K562 (cell line): ENCODE data around the gene PPP1R9A. TPM values are rescaled to one million over a fixed set of nuclear protein-coding genes. Genes with fewer than 3 reads are reported as not detected.

Experiments used
- ATAC-seq: fragments of 200-7000 bp; cut with Tn5 transposase; 3 replicates; pipeline ENCODE4 v1.9.1; 2020; ENCODE audit warnings: moderate library complexity
- BruUV-seq: library from RNA; stranded (reverse); fragments of 400-500 nt; replicated peaks from 2 replicates; lab custom pipeline; 2021; lab: Mats Ljungman, UMichigan
- CTCF ChIA-PET: fragments of 300-600 bp; formaldehyde crosslinking; extraction: SDS; loops from one replicate; lab custom pipeline; 2021; ENCODE audit warnings: low intra/inter-chr PET ratio; lab: Yijun Ruan, JAX
- POLR2A ChIA-PET: fragments of 300-600, 350-650 bp; sonication (Branson Sonifier 250); formaldehyde crosslinking; extraction: SDS; loops from one replicate; lab custom pipeline; 2021; ENCODE audit warnings: antibody characterized with exemption, inconsistent platforms; lab: Yijun Ruan, JAX
- DNase-seq, 4 experiments: peaks; one replicate each; pipeline versions ENCODE4 v3.0.0 to v3.0.0-alpha.2; 2011 to 2018; ENCODE audit warnings: low spot score in 3 of 4, mixed read lengths in 3 of 4; ENCODE audit errors: extremely low read depth in 1 of 4
- FAIRE-seq: peaks from 2 replicates; lab custom pipeline; 2011; peaks lifted over from hg19 to GRCh38; lab: Jason Lieb, UNC
- H2AFZ ChIP-seq: 2 replicates; pipeline ENCODE4 v1.6.0; 2011; ENCODE audit warnings: low read depth, low read length, control low read depth, inconsistent platforms
- H3K27ac ChIP-seq: fragments of 200-600 bp; 3 replicates; pipeline ENCODE4 v1.8.0; 2011; ENCODE audit warnings: low read depth, mild to moderate bottlenecking, control low read depth, inconsistent platforms, low read length, moderate library complexity, mixed read lengths; ENCODE audit errors: extremely low read depth
- H3K27me3 ChIP-seq, 2 experiments: fragments of 300-600 bp in 1 of 2; 2 replicates in 1 of 2; 3 replicates in 1 of 2; pipeline versions ENCODE4 v1.6.0 to v1.8.0; 2011; ENCODE audit warnings: inconsistent platforms in 2 of 2, low read length in 2 of 2, mild to moderate bottlenecking in 1 of 2, mixed read lengths in 1 of 2, moderate library complexity in 1 of 2; ENCODE audit not compliant: control insufficient read depth in 2 of 2, insufficient read depth in 2 of 2
- H3K36me3 ChIP-seq: fragments of 300-600 bp; 3 replicates; pipeline ENCODE4 v1.8.0; 2011; ENCODE audit warnings: mild to moderate bottlenecking, low read length, inconsistent platforms; ENCODE audit not compliant: control insufficient read depth, insufficient read depth
- H3K4me1 ChIP-seq, 2 experiments: fragments of 200-600 bp in 1 of 2; replicated peaks in 1 of 2; 2 replicates in 1 of 2; 3 replicates in 1 of 2; pipeline versions ENCODE4 v1.5.1 to v1.8.0; 2011; ENCODE audit warnings: inconsistent platforms in 2 of 2, low read length in 2 of 2, mild to moderate bottlenecking in 1 of 2, mixed read lengths in 1 of 2, moderate library complexity in 1 of 2; ENCODE audit not compliant: control insufficient read depth in 2 of 2, insufficient read depth in 2 of 2
- H3K4me2 ChIP-seq: 2 replicates; pipeline ENCODE4 v1.6.1; 2011; ENCODE audit warnings: low read length, control low read depth, inconsistent platforms, mixed read lengths; ENCODE audit not compliant: insufficient read depth
- H3K4me3 ChIP-seq: fragments of 200-600 bp; sonication (generic), shearing (Covaris generic); 2 replicates; pipeline ENCODE4 v1.5.1; 2016; ENCODE audit warnings: control low read depth, inconsistent platforms
- H3K79me2 ChIP-seq: fragments of 200-600 bp; 3 replicates; pipeline ENCODE4 v1.8.0; 2011; ENCODE audit warnings: low read length, inconsistent platforms; ENCODE audit not compliant: control insufficient read depth, insufficient read depth
- H3K9ac ChIP-seq, 2 experiments: 2 replicates each; pipeline versions ENCODE4 v1.6.0 to v1.6.1; 2011; ENCODE audit warnings: low read depth in 2 of 2, low read length in 2 of 2, control low read depth in 1 of 2, inconsistent platforms in 1 of 2, mild to moderate bottlenecking in 1 of 2, mixed read lengths in 1 of 2; ENCODE audit not compliant: insufficient read depth in 1 of 2
- H3K9me1 ChIP-seq: one replicate; pipeline ENCODE4 v1.6.0; 2011; ENCODE audit warnings: inconsistent platforms, mild to moderate bottlenecking, low read length, moderate library complexity; ENCODE audit not compliant: control insufficient read depth, insufficient read depth
- H3K9me3 ChIP-seq: replicated peaks from 2 replicates; pipeline ENCODE4 v1.5.1; 2011; ENCODE audit warnings: low read depth, low read length, inconsistent platforms; ENCODE audit not compliant: control insufficient read depth, insufficient read depth
- H4K20me1 ChIP-seq: replicated peaks from 2 replicates; pipeline ENCODE4 v1.6.1; 2011; ENCODE audit warnings: low read length, inconsistent platforms, mixed read lengths; ENCODE audit not compliant: control insufficient read depth, insufficient read depth
- BRD4 ChIP-seq: fragments of 200-600 bp; sonication (generic); IDR thresholded peaks from 2 replicates; pipeline ENCODE4 v1.6.1; 2017; ENCODE audit warnings: inconsistent platforms
- CBFB ChIP-seq: sonication (generic); formaldehyde crosslinking; IDR thresholded peaks from 2 replicates; pipeline ENCODE4 v1.4.0; 2020; ENCODE audit warnings: mild to moderate bottlenecking, missing genetic modification reagents
- CEBPG ChIP-seq, 3 experiments: fragments of 200-800 bp in 1 of 3; sonication (Bioruptor generic) in 1 of 3; sonication (generic) in 1 of 3; formaldehyde crosslinking in 1 of 3; IDR thresholded peaks in 2 of 3; conservative IDR thresholded peaks in 1 of 3; 2 replicates each; pipeline versions ENCODE4 v1.6.1 to v1.8.0; 2016 to 2022; ENCODE audit warnings: missing compliant biosample characterization in 2 of 3, missing genetic modification characterization in 2 of 3, mild to moderate bottlenecking in 1 of 3, missing genetic modification reagents in 1 of 3
- KAT2B ChIP-seq: IDR thresholded peaks from one replicate; pipeline ENCODE4 v1.6.1; 2012; ENCODE audit warnings: low read depth, mild to moderate bottlenecking, control low read depth, inconsistent platforms, low read length, moderate library complexity
- KDM1A ChIP-seq, 2 experiments: fragments of 450-650 bp; IDR thresholded peaks; 2 replicates each; pipeline ENCODE4 v1.6.1; 2016; ENCODE audit warnings: mild to moderate bottlenecking in 2 of 2
- NBN ChIP-seq: fragments of 450-650 bp; IDR thresholded peaks from 2 replicates; pipeline ENCODE4 v1.6.1; 2016; ENCODE audit warnings: low read depth, mild to moderate bottlenecking
- NR4A1 ChIP-seq, 2 experiments: fragments of 250-450 bp in 1 of 2; fragments of 450-650 bp in 1 of 2; sonication (Bioruptor Pico) in 1 of 2; IDR thresholded peaks; 2 replicates each; pipeline versions ENCODE4 v1.4.0 to v1.6.1; 2016 to 2020; ENCODE audit warnings: mild to moderate bottlenecking in 2 of 2, missing compliant biosample characterization in 1 of 2, missing genetic modification characterization in 1 of 2, moderate library complexity in 1 of 2
- POU5F1 ChIP-seq: fragments of 150-350 bp; IDR thresholded peaks from 2 replicates; pipeline ENCODE4 v1.6.1; 2014; ENCODE audit warnings: borderline replicate concordance, low read length, low read depth, mild to moderate bottlenecking; ENCODE audit not compliant: partially characterized antibody
- RBM39 ChIP-seq: fragments of 200-400 bp; formaldehyde crosslinking; optimal IDR thresholded peaks from 2 replicates; pipeline ENCODE3; 2018; ENCODE audit warnings: low read depth, low read length
- U2AF1 ChIP-seq: fragments of 200-400 bp; formaldehyde crosslinking; optimal IDR thresholded peaks from 2 replicates; pipeline ENCODE3; 2017; ENCODE audit warnings: mild to moderate bottlenecking, low read depth, low read length, moderate library complexity
- ZNF311 ChIP-seq: fragments of 250-450 bp; sonication (Bioruptor Pico); IDR thresholded peaks from 2 replicates; pipeline ENCODE4 v1.4.0; 2020; ENCODE audit warnings: mild to moderate bottlenecking, moderate library complexity
- ZNF436 ChIP-seq: fragments of 250-450, 450-650 bp; sonication (Bioruptor Pico); formaldehyde crosslinking; IDR thresholded peaks from 2 replicates; pipeline ENCODE4 v1.7.0; 2020; ENCODE audit warnings: mild to moderate bottlenecking
- ZNF507 ChIP-seq: conservative IDR thresholded peaks from 2 replicates; pipeline ENCODE4 v1.6.1; 2017; ENCODE audit warnings: missing genetic modification characterization, missing compliant biosample characterization
- ZNF589 ChIP-seq: fragments of 200-800 bp; sonication (Bioruptor generic); IDR thresholded peaks from 2 replicates; pipeline ENCODE4 v1.6.1; 2016; ENCODE audit warnings: low read depth, missing genetic modification characterization, missing compliant biosample characterization
- in situ Hi-C: fragments of 300-500 bp; cut with MboI; formaldehyde crosslinking; loops from 4 replicates; pipeline ENCODE4 v1.15.0; 2018; ENCODE audit warnings: inconsistent platforms, mixed read lengths
- intact Hi-C: fragments of 100-400 bp; cut with micrococcal nuclease; formaldehyde crosslinking; loops from 2 replicates; pipeline ENCODE4 v1.14.2; 2022
- polyA plus RNA-seq, 8 experiments: library from polyadenylated mRNA; depleted of rRNA in 4 of 8; stranded (reverse) in 5 of 8; unstranded in 3 of 8; fragments of >200 nt; fragmentation: Nextera tagmentation in 2 of 8; fragmentation: Illumina TruSeq in 1 of 8; extraction: Ambion mirVana in 2 of 8; extraction: Trizol in 1 of 8; gene quantifications; 2 replicates each; pipeline versions ENCODE4 v1.2.1 to v1.2.3, GENCODE V29; 2011 to 2014; ENCODE audit warnings: inconsistent platforms in 1 of 8, missing spikeins in 1 of 8
- total RNA-seq, 7 experiments: library from RNA; depleted of rRNA in 6 of 7; stranded (reverse); fragments of >200 nt in 6 of 7; fragmentation: Illumina TruSeq in 2 of 7; extraction: Trizol in 2 of 7; gene quantifications; 2 replicates each; pipeline versions ENCODE4 v1.2.1 to v1.2.3, GENCODE V29; 2011 to 2021; ENCODE audit warnings: low replicate concordance in 1 of 7
- TF ChIP-seq, protein P1 (sequence below): fragments of 450-650 bp; formaldehyde crosslinking; IDR thresholded peaks from 2 replicates; pipeline ENCODE4 v1.4.0; 2022; ENCODE audit warnings: missing genetic modification characterization

The PPP1R9A gene
- total and polyA plus RNA-seq, 9 of the 15 experiments (the other 6 are each of a cell fraction or from before 2014, with no cell fraction given): 0.24 TPM; not detected in 8

DNA sequence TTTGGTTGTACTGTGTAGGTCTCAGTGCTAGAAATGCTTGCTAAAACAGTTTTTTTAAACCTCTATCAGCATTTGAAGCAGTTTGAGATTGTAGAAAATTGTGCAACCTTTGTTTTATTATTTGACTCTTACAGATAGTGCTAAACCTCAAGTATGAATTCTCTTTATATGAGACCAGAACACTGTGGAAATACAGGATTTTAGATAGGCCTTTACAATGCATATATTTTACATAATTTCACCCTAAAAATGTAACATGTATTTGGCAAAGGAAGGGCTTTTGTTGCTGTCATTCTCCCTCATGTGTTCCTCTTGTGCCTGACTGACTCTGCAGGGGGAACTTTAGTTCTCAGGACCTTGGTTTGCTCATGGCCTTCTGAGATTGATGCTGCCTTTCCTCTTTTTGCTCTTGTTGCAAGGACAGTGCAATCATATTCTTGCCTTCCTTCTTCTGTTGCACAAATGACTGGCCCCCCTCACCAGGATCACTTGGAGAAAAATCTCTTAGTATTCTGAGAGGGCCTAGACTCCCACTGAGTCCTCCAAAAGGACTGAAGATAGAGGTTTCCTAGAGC, 188.7 kb downstream of the PPP1R9A start:
- Histone ChIP-seq H2AFZ (no peak overlapping the region), H3K4me1 (no peaks in the 10 kb centered on the region), H4K20me1 (no peaks in the 10 kb centered on the region), H3K27ac (no peak overlapping the region), H3K27me3 (no peaks in the 10 kb centered on the region), H3K9ac (no peak overlapping the region), H3K4me2 (no peak overlapping the region), H3K9me1 (no peaks in the 10 kb centered on the region), H3K9me3 (no peaks in the 10 kb centered on the region), H3K4me3 (no peak overlapping the region), H3K79me2 (no peaks in the 10 kb centered on the region), H3K36me3 (no peaks in the 10 kb centered on the region)
- POLR2A ChIA-PET: no interaction called here
- FAIRE-seq: no peak
- no peak for ATAC-seq
- no peak for DNase-seq
- BruUV-seq: no TSS peak
- intact Hi-C loops: no loop called here
- CTCF ChIA-PET: no interaction called here
- in situ Hi-C loops: no loop called here
- no peak for TF ChIP-seq ZNF311 (CRISPR knock-in tag)
- TF ChIP-seq BRD4: no peak
- TF ChIP-seq CBFB (CRISPR knock-in tag): no peak
- TF ChIP-seq ZNF507: no peak
- no peak for TF ChIP-seq RBM39
- TF ChIP-seq POU5F1: no peak
- no peak for TF ChIP-seq U2AF1
- TF ChIP-seq KAT2B: no peak
- no peak for TF ChIP-seq ZNF589 (CRISPR knock-in tag)
- TF ChIP-seq KDM1A (IDR thresholded peaks at IDR 0.05): no peak
- TF ChIP-seq CEBPG (CRISPR knock-in tag; IDR thresholded peaks at IDR 0.05): no peak
- TF ChIP-seq CEBPG (tag; conservative IDR thresholded peaks at IDR 0.05 in 1 of 2, IDR thresholded peaks at IDR 0.05 in 1 of 2): no peak
- no peak for TF ChIP-seq NBN
- TF ChIP-seq NR4A1 (CRISPR knock-in tag; IDR thresholded peaks at IDR 0.05): no peak
- TF ChIP-seq NR4A1 (tag; IDR thresholded peaks at IDR 0.05): no peak
- no peak for TF ChIP-seq ZNF436 (CRISPR knock-in tag)
- TF ChIP-seq, protein P1, sequence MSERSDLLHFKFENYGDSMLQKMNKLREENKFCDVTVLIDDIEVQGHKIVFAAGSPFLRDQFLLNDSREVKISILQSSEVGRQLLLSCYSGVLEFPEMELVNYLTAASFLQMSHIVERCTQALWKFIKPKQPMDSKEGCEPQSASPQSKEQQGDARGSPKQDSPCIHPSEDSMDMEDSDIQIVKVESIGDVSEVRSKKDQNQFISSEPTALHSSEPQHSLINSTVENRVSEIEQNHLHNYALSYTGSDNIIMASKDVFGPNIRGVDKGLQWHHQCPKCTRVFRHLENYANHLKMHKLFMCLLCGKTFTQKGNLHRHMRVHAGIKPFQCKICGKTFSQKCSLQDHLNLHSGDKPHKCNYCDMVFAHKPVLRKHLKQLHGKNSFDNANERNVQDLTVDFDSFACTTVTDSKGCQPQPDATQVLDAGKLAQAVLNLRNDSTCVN (CRISPR knock-in tag): no peak
